GM19467 (cell line): ENCODE results near the gene KMT2A.
"Not testable (repeated sequence)": the region's sequence is repeated elsewhere in the genome, so short reads cannot be mapped to it uniquely, and the experiment has no call there.

ENCODE experiments used
- ATAC-seq: cut with Tn5 transposase; IDR thresholded peaks from one replicate; pipeline ENCODE4 v1.9.1; 2021; ENCODE audit warnings: mild to moderate bottlenecking, moderate library complexity; ENCODE audit not compliant: unreplicated experiment

Gene KMT2A

GRCh38 chr11:118434553-118435289 lies 1.6 kb upstream of the KMT2A start:
- ATAC-seq, result no peak

DNA sequence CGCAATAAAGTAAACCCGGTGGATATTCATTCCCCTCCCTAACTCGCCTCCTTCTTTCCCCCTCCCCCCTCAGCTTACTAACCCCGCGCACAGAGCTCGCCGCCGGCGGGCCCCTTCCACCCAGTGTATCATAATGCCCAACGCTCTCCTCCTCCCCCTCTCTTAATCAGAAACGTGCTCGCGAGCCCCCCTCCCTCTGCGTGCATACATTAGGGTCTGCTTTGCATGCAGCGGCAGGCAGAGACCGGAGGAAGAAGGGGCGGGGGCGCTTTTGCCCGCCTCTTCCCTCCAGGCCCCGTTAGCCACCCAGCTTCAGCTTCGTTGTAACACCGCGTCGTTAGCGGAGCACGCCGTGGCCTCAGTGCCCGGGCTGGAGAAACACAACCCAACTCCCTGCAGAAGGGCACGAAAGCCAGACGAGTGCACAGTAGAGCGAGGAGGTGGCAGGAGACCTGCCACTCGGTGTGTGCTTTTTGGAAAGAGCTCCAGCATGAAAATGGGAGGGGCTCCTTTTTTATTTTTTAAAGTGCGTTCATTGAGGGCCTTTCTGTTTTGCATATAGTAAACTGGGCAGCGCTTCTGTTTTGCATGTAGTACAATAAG lies 901 bp upstream of the KMT2A start:
- ATAC-seq, result peak; percentile 22

- ATAC-seq, result peak; percentile 5
Measured at GRCh38 chr11:118436639-118437207, 431 bp downstream of the KMT2A start.

DNA sequence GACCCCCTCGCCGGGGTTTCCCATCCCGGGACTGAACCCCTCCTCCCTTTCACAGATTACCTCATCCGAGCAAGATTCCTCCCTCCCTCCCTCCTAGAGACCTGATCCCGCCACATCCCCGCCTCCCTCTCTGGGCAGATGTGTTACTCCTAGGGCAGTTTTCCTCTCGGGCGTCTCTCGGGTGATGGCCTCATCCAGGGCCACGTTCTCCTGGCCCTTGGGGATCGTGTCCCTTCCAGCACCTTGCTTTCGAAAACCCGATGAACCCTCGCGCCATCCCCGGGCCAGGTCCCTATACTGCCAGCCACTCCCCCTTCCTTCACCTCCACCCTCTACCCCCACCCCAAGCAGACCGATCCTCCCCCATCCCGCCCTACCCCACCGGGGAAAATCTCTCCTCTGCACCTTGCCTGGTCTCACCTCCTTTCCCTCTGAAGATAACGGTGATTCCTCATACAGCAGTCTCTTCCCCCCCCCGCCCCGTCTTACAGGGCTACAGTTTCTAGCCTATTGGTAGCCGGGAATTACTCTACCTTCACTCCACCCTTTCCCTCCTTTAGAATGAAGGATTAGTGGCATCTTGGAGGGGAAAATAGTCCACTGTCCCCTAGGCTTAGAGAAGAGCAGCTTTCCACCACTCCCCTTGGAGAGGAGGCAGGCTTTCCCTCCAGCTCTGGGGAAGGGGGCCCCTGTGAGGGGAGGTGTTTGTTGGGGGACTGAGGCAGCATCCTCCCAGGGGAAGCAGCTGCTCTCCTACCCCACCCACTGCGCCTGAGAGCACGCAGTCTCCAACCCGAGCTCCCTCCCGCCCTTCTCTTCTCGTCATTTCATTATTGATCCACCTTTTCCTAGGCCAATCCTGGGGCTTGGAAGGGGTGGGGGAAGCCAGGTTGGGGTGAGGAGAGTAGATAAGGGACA lies 1.2 kb downstream of the KMT2A start:
- no peak for ATAC-seq

GRCh38 chr11:118438314-118438931 lies 2.1 kb downstream of the KMT2A start:
- ATAC-seq, result no peak

DNA sequence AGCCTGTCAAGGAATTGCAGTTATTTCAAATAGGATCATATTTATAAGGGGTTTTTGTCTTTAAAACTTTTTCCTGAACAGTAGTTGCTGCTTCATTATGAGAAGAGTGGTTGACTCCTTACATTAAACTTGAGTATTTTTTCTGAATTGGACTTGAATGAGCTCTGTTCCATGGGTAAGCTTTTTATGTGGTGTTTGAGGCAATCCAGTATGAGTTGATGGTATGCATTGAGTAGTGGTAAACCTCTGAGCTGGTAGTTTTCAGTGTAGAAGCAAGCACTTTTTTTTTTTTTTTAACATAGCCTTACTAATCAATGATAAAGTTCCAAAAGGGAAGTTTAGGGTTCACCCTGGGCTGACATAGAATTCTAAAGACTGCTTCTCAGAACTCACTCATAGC lies 3.4 kb downstream of the KMT2A start:
- no peak for ATAC-seq

DNA sequence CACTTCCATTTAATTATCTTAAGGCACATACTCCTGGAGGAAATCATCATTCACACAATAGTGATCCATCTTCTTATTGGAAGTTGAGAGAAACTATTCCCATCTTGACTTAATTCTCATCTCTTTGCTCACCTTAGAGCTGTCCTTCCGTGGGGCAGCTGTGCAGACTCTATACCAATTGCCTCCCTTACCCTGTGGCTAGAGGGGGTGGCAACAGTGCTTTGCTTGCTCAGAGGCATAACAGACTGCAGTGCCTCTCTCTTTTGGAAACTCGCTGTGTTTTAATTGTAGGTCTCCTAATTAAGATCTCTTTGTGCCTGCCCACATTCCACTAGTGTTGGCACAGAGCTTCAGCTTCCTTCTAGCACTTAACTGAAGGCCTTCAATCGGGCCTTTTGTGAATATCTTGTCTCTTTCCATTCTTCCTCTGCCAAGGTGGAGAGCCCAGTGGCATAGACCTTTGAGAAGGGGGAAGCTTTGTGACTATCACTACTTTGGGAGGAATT lies 5.5 kb downstream of the KMT2A start:
- ATAC-seq, result no peak

- no peak for ATAC-seq
Measured at GRCh38 chr11:118442301-118442700, 6.0 kb downstream of the KMT2A start.

- no peak for ATAC-seq
Measured at GRCh38 chr11:118442908-118443589, 6.8 kb downstream of the KMT2A start.

DNA sequence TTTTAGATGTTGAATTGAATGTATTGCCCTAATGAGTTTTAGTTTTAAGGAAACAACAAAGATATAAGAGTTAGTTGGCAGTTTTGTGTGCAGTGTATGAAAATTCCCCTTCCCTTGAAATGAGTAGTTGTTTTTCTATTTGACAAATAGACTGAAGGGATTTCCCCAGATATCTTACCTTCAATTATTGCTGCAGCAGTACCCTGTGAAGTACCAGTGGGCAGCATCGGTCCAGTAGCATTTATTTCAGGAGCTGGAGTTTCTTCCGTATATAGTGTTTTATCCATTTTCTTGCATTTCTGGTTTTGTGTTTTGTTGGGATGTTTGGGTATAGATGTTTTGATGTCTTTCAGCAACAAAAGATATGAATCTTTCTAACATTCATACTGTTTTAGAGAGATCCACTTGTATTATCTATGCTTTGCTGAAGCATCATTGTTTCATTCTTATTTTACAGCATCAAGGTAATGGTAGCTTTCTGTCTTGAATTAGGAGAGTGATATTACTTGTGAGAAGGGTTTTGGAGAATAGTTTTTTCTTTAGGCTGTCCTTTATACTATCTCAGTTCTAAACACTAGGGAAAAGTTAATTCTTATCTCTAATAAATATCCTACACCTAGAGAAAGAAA lies 7.4 kb downstream of the KMT2A start:
- no peak for ATAC-seq

GRCh38 chr11:118447423-118447822 lies 11.1 kb downstream of the KMT2A start:
- no peak for ATAC-seq

GRCh38 chr11:118448294-118448693 lies 12.0 kb downstream of the KMT2A start:
- ATAC-seq, result peak; percentile 81

- no peak for ATAC-seq
Measured at GRCh38 chr11:118449316-118449918, 13.1 kb downstream of the KMT2A start.

GRCh38 chr11:118450451-118450850 lies 14.2 kb downstream of the KMT2A start:
- ATAC-seq, result no peak

- no peak for ATAC-seq
Measured at GRCh38 chr11:118462178-118462577, 25.9 kb downstream of the KMT2A start.

DNA sequence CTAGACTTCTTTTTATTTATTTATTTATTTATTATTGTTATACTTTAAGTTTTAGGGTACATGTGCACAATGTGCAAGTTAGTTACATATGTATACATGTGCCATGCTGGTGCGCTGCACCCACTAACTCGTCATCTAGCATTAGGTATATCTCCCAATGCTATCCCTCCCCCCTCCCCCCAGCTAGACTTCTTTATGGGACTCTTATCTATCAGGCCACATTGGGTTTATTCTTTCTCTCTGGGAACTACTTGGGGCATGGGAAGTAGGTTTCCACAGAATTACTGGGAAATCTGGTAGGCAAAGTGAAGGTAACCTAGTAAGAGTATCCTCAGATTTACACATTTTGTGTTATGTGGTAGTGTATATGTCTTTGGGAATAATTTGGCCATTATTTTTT lies 32.7 kb downstream of the KMT2A start:
- ATAC-seq, result not testable (repeated sequence)

GRCh38 chr11:118471030-118471429 lies 34.7 kb downstream of the KMT2A start:
- no peak for ATAC-seq

DNA sequence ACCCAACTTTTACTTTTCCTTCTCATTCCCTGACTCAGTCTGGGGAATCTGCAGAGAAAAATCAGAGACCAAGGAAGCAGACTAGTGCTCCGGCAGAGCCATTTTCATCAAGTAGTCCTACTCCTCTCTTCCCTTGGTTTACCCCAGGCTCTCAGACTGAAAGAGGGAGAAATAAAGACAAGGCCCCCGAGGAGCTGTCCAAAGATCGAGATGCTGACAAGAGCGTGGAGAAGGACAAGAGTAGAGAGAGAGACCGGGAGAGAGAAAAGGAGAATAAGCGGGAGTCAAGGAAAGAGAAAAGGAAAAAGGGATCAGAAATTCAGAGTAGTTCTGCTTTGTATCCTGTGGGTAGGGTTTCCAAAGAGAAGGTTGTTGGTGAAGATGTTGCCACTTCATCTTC lies 37.2 kb downstream of the KMT2A start:
- no peak for ATAC-seq

- no peak for ATAC-seq
Measured at GRCh38 chr11:118476676-118477075, 40.4 kb downstream of the KMT2A start.
